Epidermal melanocyte (primary cell): ENCODE data around the gene EME2.
"Not testable (repeated sequence)": the region's sequence is repeated elsewhere in the genome, so short reads cannot be mapped to it uniquely, and the experiment has no call there.

Source experiments
- DNase-seq: peaks from one replicate; pipeline ENCODE4 v3.0.0; 2011; ENCODE audit warnings: low spot score; ENCODE audit not compliant: insufficient read length

Gene EME2

DNA sequence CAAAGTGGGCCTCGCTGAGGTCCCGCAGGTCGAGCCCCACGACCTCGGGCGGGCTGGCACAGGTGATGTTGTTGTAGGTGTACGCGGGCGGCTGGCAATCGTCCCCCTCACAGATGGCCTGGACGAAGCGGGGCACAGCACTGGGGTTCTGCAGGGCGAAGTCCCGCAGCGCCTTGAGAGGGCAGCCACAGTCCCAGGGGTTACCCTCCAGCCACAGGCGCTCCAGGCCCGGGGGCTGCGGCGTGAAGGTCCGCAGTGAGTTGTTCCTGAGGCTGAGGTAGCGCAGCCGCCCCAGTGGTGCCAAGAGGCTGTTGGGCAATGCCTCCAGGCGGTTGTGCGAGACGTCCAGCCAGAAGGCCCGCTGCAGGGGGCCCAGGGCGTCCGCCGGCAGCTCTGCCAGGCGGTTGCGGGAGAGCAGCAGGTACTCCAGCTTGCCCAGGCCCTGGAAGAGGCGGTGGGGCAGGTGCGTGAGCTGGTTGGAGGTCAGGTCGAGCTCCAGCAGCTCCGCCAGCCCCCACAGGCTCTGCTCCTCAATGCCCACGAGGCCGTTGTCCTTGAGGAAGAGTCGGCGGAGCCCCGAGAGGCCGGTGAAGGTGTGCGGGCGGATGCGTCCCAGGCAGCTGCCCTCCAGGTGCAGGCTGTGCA is 18.1 kb downstream of the EME2 start:
- no peak for DNase-seq

DNA sequence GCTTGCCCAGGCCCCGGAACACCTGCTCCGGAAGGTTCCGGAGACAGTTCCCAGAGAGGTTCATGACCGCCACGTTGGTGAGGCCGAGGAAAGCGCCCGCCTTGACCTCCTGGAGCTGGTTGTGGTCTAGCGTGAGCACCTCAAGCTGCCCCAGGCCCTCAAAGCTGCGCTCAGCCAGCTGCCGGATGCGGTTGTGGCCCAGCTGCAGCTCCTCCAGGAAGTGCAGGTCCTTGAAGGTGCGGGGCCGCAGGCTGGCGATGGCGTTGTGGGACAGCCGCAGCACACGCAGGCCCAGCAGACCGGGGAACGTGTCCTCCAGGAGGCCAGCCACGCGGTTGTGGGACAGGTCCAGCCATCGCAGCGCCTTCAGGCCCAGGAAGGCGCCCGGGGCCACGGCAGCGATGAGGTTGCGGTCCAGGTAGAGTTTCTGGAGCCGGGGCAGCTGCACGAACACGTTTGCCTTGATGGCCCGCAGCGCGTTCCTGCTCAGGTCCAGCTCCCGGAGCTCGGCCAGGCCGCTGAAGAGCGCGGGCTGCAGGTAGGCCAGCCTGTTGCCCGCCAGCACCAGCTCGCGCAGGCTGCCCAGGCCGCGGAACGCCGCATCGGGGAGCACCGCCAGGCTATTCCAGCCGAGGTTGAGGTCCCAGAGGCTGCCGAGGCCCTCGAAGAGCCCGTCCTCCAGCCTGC is 18.8 kb downstream of the EME2 start:
- DNase-seq, result no peak

DNA sequence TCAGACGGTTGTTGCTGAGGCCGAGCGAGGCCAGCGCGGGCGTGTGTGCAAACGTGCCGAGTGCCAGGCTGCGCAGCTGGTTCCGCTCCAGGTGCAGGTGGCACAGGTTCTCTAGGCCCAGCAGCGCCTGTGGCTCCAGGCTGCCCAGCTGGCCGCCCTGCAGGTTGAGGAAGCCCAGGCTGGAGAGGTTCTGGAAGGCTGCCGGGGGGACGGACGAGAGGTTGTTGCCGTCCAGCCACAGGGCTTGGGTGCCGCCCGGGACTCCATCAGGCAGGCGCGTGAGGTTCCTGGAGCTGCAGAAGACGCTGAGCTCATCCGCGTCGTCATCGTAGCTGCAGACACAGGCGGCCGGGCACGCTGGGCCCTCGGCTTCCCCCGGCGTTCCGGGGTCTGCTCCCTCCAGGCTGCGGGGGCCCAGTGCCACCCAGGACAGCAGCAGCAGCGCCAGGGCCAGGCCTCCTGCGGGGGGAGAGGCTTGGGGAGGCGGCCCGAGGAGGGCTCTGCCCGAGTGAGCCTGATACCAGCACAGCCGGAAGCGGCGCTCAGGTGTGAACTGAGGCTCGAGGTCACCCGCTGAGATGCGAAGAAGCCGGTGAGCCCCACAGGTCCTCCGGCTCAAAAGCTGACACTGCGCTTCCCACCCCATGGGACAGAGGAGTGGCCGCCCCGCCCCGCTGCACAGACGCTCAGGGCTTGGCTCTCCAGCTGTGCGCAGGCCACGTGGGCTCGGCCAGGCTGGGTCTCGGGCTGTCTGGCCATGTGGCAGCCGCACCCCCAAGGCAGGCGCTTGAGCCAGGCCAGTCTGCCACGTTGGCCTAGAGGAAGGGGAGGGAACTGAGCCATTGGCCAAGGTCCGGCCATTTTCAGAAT is 19.6 kb downstream of the EME2 start:
- DNase-seq, result no peak

DNA sequence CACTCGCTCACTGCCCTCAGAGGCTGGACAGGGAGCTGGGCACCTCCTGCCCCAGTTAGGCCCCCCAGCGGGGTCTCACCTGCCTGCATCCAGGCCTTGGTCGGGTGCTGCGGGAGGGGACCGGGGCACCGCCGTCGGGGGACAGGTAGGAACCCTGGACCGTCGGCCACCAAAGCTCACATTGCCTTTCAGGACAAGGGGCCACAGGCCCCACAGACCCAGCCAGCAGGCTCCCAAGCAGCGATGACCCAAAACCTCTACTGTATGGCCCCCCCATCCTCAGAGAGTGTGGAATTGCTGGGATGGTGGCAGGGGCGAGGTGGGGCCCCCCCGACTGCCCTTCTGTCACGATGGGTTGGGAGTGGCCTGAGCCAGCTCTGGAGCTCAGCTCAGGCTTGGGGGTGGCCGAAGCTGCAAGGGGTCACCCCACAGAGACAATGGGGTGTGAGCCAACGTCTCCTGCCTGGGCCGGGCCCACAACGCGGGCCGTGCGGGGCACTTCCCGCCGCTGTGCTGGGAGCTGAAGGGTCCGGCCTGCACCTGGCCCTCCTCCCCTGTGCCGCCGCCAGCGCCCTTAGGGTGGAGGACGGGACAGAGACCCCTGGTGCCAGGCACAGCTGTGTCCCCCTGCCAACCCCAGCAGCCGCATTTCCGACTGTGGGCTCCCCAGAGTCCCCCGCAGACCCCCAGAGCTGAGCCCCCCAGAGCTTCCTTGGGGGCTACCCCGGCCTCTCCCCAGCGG is 20.4 kb downstream of the EME2 start:
- DNase-seq, result no peak

DNA sequence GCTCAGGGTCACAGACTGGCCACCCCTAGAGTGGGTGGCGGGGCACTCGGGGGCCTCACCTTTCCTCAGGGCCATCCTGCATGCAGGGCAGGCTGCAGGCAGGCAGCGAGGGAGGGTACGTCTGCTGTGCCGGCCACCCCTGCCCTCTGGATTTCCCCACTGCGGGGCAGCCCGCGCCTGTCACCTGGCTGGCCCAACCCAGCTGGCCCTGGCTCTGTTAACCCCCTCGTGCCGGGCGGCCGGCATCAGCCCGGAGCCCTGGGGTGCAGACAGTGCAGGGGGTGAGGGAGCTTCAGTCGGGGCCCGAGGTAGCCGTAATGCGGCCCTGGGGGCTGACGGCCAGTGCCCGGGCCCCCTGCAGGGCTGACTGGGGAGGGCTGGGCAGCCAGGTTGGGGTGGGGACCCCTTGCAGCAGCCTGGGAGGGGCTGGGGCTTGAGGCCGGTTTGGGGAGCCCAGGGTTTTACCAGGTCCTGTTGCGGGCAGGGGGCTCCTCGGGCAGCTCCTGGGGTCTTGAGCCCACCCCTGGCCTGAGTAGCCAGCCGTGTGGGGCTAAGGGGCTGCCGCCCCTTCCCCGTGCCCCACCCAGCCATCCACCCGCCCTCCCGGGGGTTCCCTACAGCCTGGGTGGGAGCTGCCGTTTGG is 21.1 kb downstream of the EME2 start, which contains the start of gene IGFALS:
TSS of gene IGFALS (minus strand) at position 128 of the 643 bp plus-strand sequence. CDS start at position 75, 53 bp downstream.
- DNase-seq, result no peak

DNA sequence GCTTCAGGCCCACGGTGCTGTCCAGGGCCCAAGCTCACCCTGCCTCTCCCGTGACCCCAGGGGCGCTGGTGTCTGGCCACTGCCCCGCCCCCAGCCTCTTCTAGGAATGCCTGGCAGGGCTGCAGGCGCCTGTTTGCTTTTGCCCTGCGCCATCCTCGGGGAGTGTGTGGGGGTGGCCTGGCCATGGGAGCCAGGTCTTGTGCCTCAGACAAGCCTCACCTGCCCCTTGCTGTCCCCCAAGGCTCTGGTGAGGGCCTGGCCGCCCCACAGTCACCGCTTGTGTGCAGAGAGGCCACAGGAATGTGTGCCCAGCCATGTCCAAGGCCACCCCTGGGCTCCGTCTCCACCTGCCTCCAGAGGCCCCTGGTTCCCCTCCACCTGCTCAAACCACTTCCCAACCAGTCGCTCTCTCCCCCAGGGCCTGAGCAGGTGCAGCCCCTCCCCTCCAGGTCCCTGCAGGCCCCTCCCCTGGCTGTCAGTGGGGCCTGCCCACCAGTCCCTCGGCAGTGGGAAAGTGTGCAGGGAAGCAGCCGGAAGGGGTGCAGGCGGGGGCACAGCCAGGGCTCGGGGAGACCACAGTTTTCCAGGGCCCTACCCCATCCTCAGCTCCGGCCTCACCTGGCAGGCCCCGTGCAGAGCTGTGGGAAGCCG is 21.7 kb downstream of the EME2 start:
- no peak for DNase-seq

DNA sequence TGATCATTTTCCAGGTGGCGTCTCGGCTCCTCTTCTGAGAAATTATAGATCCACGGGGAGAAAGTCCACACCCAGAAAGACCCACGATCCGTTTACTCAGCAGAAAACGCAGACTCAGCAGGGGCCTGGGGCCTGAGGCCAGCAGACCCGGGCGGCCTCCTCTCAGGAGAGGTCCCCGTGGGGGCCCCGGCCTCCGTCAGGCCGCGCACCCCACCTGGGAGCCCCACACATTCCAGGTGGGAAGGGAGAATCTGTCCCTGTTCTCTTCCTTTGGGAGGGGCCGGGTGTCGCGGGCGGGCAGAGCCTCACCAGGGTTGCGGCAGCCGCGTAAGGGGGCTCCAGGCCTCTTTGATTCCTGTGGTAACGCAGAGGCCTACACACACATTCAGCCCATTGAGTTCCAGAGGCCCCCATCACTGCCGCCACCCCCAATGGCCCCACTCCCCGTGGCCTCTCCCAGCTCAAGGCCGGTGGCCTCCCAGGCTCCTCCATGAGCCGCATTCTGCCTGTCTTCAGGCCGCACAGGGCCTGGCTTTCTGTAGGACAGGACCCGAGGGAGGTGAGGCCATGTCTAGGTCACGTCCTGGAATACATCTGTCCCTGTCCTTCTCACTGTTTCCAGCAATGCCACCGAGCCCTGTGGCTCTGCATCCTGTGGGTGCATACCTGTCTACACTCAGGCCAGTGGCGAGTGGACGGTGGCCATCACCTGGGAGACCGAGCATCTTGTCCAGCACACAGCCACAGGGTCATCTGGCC is 22.5 kb downstream of the EME2 start:
- DNase-seq, result no peak

DNA sequence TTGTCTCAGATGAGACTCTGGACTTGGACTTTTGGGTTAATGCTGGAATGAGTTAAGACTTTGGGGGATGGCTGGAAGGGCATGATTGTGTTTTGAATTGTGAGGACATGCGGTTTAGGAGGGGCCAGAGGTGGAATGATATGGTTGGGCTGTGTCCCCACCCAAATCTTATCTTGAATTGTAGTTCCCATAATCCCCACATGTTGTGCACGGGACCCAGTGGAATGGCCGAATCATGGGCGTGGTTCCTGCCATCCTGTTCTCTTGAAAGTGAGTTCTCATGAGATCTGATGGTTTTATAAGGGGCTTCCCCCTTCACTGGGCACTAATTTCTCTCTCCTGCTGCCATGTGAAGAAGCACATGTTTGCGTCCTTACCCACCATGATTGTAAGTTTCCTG is 26.7 kb downstream of the EME2 start:
- DNase-seq, result not testable (repeated sequence)

DNA sequence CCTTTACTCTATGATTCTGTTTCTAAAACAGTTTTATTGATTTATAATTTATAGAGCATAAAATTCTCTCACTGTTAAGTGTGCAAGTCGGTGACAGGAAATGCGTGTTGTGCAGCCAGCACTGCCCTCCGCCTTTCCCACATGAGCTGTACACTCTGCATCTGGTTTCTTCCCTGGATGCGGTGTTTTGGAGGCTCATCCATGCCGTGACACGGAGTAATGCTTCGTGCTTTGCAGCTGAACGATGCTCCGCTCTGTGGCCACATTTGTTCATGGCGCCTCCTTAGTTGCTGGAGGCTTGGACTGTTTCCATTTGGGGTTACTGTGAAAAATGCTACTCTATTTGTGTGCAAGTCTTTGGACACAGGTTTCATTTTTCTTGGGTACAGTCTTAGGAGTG is 28.1 kb downstream of the EME2 start:
- no peak for DNase-seq

DNA sequence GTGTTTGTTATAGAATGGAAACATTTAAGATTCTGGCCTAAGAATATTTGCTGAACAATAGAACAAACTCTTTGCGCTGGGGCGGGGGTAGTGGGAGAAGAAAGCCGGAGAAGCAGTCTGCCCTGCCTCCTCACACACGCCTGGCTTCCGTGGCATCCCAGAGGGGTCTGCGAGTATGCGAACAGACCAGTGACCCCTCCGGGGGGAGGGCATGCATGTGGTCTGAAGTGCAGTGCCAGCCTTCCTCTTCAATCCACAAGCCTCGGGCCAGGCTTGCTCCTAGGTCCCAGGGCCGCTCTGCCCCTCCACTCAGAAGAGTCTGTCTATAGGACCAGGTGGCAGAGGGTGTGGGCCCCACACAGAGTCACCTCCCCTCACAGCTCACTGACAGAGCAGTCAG is 35.0 kb downstream of the EME2 start:
- no peak for DNase-seq

DNA sequence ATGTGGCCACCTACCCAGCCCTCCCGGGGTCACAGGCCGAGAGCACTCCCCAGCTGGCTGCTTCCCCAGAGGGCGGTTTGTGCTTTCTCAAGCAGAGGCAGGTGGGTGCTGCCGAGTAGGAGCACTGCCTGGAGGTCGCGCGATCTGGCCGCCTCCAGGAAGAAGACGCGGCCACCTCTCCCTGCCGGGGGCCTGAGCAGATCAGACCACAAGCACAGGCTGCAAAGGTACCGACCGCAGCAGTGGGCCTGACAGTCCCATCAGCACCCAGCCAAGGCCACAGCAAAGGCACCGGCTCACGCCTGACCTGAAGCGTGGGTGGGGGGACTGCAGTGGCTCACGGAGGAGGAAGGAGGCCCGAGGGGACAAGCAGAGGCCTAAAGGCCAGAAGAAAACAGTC is 36.1 kb downstream of the EME2 start:
- DNase-seq, result no peak

DNA sequence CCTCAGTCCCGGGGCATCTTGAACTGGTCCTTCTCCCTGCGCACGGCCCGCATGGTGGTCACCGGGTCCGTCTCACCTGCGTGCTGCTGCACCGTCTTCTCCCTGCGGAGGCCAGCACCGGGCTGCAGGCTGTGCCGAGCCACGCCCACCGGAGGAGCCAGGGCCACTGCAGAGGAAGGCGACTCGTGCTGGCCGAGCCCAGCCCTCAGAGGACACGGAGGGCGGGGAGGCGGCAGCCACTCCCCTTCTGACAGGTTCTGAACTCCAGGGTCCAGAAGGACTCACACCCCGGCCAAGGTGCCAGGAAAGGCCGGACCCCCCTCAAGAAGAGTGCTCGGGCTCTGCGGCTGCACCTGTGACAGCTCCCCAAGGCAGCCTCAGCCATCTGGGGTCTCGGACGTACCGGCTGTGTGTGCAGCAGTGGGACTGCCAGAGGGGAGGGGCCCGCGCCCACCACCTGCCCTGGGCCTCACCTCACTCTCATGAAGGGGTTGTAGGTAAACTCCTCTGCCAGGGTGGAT is 36.7 kb downstream of the EME2 start:
- DNase-seq, result no peak

DNA sequence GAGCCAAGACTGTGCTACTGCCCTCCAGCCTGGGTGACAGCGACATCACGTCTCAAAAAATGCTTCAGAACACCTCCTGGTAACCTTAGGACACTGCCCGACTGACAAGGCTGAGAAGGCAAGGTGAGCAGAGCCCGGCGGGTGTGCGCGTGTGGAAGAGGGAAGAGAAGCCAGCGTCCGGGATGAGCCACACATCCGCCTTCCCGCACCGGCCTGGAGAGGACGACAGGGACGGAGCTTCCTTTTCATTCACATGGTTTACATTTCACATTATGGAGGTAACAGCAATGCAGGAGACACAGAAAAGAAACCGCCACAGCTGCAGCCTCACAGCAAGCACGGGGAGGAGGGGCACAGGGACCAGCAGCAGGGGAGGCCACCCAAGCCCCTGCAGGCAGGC is 37.5 kb downstream of the EME2 start:
- no peak for DNase-seq

DNA sequence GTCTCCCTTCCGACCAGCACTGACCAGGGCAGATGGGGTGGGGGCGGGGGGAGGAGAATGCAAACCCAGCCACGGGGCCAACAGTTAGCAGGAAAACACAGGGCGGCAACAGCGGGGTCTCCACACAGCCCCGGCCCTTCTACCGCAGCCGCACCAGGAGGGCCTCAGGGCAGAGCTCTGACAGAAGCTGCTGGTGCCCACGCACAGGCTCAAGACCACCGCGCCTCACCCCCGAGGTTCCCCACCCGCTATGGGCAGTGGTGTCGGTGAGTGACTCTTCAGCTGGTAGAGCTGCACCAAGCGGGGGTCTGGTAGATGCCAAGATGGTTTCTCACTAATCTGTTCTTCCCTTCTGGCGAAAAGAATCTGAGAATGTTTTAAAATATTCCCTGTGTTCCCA is 37.9 kb downstream of the EME2 start:
- no peak for DNase-seq

DNA sequence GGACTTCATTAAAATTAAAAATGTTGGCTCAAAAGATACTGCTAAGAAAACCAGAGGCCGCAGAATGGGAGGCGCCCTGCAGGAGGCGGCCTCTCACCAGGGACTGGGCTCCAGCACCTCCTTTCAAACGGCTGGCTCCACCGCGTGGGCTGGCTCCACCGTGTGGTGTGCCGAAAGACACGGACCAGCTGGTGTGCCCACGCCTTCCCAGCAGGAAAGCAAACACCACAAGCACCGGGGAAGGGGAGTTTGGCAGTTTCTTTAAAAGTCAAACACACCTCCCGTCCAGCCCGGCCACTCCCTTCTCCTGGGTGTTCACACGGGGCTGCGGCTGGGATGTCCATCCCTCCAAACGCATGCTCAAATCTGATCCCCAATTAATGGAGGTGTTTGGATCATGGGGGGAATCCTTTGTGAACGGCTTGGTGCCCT is 40.1 kb downstream of the EME2 start:
- peak; percentile 53 for DNase-seq

DNA sequence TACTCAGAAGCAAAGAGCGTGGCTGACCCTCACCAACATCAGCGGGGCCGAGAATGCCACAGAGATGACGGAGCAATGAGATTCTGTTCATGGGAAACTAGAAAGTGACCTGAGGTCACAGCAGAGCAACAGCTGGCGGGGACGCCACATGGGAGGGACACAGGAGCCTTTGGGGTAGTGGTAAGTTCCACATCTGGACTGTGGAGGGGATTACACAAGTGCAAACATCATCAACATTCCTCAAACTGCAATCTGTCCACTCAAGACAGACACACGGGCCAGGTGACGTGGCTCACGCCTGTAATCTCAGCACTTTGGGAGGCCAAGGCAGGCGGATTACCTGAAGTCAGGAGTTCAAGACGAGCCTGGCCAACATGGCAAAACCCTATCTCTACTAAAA is 42.9 kb downstream of the EME2 start:
- no peak for DNase-seq

DNA sequence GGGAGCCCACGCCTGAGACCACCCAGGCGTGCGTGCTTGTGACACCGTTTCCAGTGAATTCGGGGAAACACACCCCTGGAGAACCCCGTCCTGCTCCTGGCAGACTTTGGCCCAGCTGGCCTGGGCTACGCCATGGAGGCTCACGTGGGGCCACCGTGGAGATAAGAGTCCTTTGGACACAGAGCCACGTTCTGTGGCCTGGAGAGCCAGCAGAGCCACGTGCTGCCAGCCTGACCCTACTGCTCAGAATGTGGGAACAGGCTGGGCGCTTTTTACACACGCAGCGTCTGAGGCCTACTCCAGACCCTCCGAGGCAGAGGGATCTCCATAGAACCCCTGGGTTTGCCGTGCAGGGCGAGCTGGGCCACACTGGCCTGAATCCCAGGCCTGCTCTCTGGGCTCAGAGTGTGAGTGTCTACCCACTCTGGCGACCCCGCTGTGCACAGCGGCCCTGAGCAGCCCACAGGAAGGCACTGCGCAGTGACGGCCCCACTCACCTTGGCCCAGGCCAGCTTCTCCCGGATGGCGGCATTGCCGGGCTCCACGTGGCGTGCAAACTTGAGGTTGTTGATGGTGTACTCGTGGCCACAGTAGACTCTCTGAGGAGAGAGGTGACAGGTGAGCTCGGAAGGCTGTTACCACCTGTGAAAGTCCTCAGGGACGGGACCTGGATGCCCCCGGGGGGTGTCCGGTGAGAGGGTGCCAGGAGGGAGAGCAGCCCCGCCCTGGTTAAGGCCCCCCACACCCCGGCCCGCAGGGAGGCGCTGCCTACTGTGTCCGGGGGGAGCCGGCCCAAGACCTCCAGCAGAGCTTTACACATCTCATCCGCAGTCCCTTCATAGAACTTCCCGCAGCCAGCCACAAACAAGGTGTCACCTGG is 44.0 kb downstream of the EME2 start:
- DNase-seq, result no peak

DNA sequence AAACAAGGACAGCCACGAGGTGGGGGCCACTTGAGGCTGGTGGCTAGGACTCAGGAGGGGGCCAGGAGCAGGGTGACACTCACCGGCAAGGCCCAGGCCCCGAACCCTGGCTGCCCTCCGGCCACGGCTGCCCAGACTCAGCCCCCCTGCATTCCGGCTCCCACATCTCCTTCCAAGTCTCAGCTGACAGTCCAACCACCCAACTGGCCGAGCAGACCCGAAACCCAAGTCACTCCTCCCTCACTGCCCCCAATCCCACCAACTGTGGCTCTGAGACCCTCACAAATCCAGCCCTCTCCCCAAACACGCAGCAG is 44.6 kb downstream of the EME2 start:
- no peak for DNase-seq

DNA sequence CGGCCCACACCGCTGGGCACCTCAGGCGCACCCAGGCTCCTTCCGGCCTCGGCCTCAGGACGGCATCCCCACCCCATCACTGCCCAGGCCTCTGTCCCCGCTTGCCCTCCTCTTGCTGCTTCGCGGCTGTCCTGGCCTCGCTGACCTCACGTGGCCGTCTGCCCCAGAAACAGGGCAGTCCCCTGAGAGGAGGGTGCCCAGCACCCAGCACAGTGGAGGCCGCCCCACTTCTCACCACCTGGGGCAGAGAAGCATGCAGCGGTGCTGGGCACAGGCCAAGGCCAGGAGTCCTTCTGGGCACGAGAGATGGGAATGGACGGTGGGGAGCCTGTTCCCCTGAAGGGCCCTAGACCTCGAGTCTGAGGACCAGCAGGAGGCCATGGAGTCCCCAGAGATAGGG is 45.1 kb downstream of the EME2 start:
- DNase-seq, result no peak
